ENCODE measurements around the gene CAMTA1.

The CAMTA1 gene

GRCh38 chr1:6771441-6771769 is 13.8 kb upstream of the CAMTA1 start:
- DNase-seq (ENCODE audit: low read depth), result no peak
- H3K4me3 ChIP-seq (ENCODE audit: low read depth, low read length), result no peak overlapping the region
- TF ChIP-seq, protein P1, sequence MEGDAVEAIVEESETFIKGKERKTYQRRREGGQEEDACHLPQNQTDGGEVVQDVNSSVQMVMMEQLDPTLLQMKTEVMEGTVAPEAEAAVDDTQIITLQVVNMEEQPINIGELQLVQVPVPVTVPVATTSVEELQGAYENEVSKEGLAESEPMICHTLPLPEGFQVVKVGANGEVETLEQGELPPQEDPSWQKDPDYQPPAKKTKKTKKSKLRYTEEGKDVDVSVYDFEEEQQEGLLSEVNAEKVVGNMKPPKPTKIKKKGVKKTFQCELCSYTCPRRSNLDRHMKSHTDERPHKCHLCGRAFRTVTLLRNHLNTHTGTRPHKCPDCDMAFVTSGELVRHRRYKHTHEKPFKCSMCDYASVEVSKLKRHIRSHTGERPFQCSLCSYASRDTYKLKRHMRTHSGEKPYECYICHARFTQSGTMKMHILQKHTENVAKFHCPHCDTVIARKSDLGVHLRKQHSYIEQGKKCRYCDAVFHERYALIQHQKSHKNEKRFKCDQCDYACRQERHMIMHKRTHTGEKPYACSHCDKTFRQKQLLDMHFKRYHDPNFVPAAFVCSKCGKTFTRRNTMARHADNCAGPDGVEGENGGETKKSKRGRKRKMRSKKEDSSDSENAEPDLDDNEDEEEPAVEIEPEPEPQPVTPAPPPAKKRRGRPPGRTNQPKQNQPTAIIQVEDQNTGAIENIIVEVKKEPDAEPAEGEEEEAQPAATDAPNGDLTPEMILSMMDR (IDR thresholded peaks at IDR 0.05; ENCODE audit: low read depth, low read length, missing control alignments), result no peak

GRCh38 chr1:6774381-6774780 is 10.9 kb upstream of the CAMTA1 start:
- H3K4me3 ChIP-seq (ENCODE audit: low read depth, low read length), result no peak overlapping the region
- no peak for DNase-seq (ENCODE audit: low read depth)
- TF ChIP-seq, protein P1 (IDR thresholded peaks at IDR 0.05; ENCODE audit: low read depth, low read length, missing control alignments), result no peak

- TF ChIP-seq, protein P1 (IDR thresholded peaks at IDR 0.05; ENCODE audit: low read depth, low read length, missing control alignments), result no peak
- no peak for DNase-seq (ENCODE audit: low read depth)
- no peak overlapping the region for H3K4me3 ChIP-seq (ENCODE audit: low read depth, low read length)
These were observed 9.8 kb upstream of the CAMTA1 start for GRCh38 chr1:6775261-6776043.

DNA sequence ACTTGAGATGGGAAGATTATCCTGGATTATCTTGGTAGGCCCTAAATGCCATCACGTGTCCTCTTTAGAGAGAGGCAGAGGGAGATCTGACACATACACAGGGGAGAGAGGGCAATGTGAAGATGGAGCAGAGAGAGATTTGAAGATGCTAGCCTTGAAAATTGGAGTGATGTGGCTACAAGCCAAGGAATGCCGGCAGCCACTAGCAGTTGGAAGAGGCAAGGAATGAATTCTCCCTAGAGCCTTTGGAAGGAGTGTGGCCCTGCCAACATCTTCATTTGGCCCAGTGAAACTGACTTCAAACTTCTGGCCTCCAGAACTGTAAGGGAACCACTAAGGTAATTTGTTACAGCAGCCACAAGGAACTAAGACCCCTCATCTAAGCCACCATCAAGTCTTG is 8.9 kb upstream of the CAMTA1 start:
- TF ChIP-seq, protein P1 (IDR thresholded peaks at IDR 0.05; ENCODE audit: low read depth, low read length, missing control alignments), result no peak
- no peak overlapping the region for H3K4me3 ChIP-seq (ENCODE audit: low read depth, low read length)
- DNase-seq (ENCODE audit: low read depth), result no peak

GRCh38 chr1:6776895-6777294 is 8.4 kb upstream of the CAMTA1 start:
- DNase-seq (ENCODE audit: low read depth), result no peak
- TF ChIP-seq, protein P1 (IDR thresholded peaks at IDR 0.05; ENCODE audit: low read depth, low read length, missing control alignments), result no peak
- H3K4me3 ChIP-seq (ENCODE audit: low read depth, low read length), result no peak overlapping the region

- no peak for DNase-seq (ENCODE audit: low read depth)
- no peak overlapping the region for H3K4me3 ChIP-seq (ENCODE audit: low read depth, low read length)
- TF ChIP-seq, protein P1 (IDR thresholded peaks at IDR 0.05; ENCODE audit: low read depth, low read length, missing control alignments), result no peak
These were observed 7.4 kb upstream of the CAMTA1 start for GRCh38 chr1:6777813-6778212.

All from GM12864 (cell line).